IMR-90 (cell line): ENCODE results near the gene LEUTX. TPM values are rescaled to one million over a fixed set of nuclear protein-coding genes. Genes with fewer than 3 reads are reported as not detected.

Source experiments
- ATAC-seq: fragments of 200-7000 bp; cut with Tn5 transposase; 2 replicates; pipeline ENCODE4 v1.9.1; 2020; ENCODE audit warnings: low read depth, mild to moderate bottlenecking, moderate library complexity
- BruUV-seq: library from RNA; stranded (reverse); fragments of 400-500 nt; replicated peaks from 2 replicates; lab custom pipeline; 2021; lab: Mats Ljungman, UMichigan
- CTCF ChIA-PET: fragments of 300-600 bp; formaldehyde crosslinking; extraction: SDS; loops from one replicate; lab custom pipeline; 2021; ENCODE audit warnings: antibody characterized with exemption; lab: Yijun Ruan, JAX
- POLR2A ChIA-PET: fragments of 300-600 bp; sonication (Branson Sonifier 250); formaldehyde crosslinking; loops from one replicate; lab custom pipeline; 2022; ENCODE audit warnings: antibody characterized with exemption; ENCODE audit not compliant: unreplicated experiment; lab: Charles Lee
- DNase-seq: peaks from one replicate; pipeline ENCODE4 v3.0.0; 2013
- H2AFZ ChIP-seq: replicated peaks from 2 replicates; pipeline ENCODE3; 2013; ENCODE audit warnings: low read length, mild to moderate bottlenecking; ENCODE audit not compliant: poor library complexity
- H2AK5ac ChIP-seq: 2 replicates; pipeline ENCODE4 v1.6.1; 2013; ENCODE audit warnings: low read depth, low read length, inconsistent platforms
- H2AK9ac ChIP-seq: replicated peaks from 2 replicates; pipeline ENCODE3; 2013; ENCODE audit warnings: mild to moderate bottlenecking, low read depth, low read length, moderate library complexity; ENCODE audit not compliant: poor library complexity
- H2BK120ac ChIP-seq: 2 replicates; pipeline ENCODE4 v1.6.1; 2013; ENCODE audit warnings: low read depth, low read length, inconsistent platforms
- H2BK15ac ChIP-seq: 3 replicates; pipeline ENCODE4 v1.6.1; 2013; ENCODE audit warnings: low read depth, low read length, inconsistent platforms
- H2BK20ac ChIP-seq: 2 replicates; pipeline ENCODE4 v1.6.1; 2013; ENCODE audit warnings: low read depth, mild to moderate bottlenecking, inconsistent platforms, low read length, moderate library complexity
- H2BK5ac ChIP-seq: 2 replicates; pipeline ENCODE4 v1.6.1; 2013; ENCODE audit warnings: mild to moderate bottlenecking, low read depth, low read length, inconsistent platforms; ENCODE audit not compliant: poor library complexity, severe bottlenecking
- H3K14ac ChIP-seq: replicated peaks from 2 replicates; pipeline ENCODE4 v1.6.1; 2013; ENCODE audit warnings: low read depth, low read length, inconsistent platforms
- H3K18ac ChIP-seq: 2 replicates; pipeline ENCODE4 v1.6.1; 2013; ENCODE audit warnings: low read depth, low read length, control low read depth
- H3K23ac ChIP-seq: 2 replicates; pipeline ENCODE4 v1.6.1; 2013; ENCODE audit warnings: low read depth, low read length, inconsistent platforms
- H3K27ac ChIP-seq: 2 replicates; pipeline ENCODE4 v1.5.1; 2013; ENCODE audit warnings: mild to moderate bottlenecking, control low read depth, low read length; ENCODE audit not compliant: insufficient read depth
- H3K27me3 ChIP-seq: 2 replicates; pipeline ENCODE4 v1.6.1; 2013; ENCODE audit warnings: low read length; ENCODE audit not compliant: control insufficient read depth, insufficient read depth
- H3K36me3 ChIP-seq: 2 replicates; pipeline ENCODE4 v1.6.1; 2013; ENCODE audit warnings: low read length, mixed read lengths; ENCODE audit not compliant: control insufficient read depth, insufficient read depth
- H3K4ac ChIP-seq: 2 replicates; pipeline ENCODE4 v1.6.1; 2013; ENCODE audit warnings: low read depth, low read length, inconsistent platforms
- H3K4me1 ChIP-seq: 2 replicates; pipeline ENCODE4 v1.6.1; 2013; ENCODE audit warnings: low read length, mixed read lengths; ENCODE audit not compliant: control insufficient read depth, insufficient read depth
- H3K4me2 ChIP-seq: 2 replicates; pipeline ENCODE4 v1.6.1; 2013; ENCODE audit warnings: low read depth, mild to moderate bottlenecking, control low read depth, low read length, moderate library complexity
- H3K4me3 ChIP-seq: 2 replicates; pipeline ENCODE4 v1.5.1; 2013; ENCODE audit warnings: low read depth, mild to moderate bottlenecking, control low read depth, low read length, moderate library complexity; ENCODE audit not compliant: insufficient read depth
- H3K56ac ChIP-seq: 2 replicates; pipeline ENCODE4 v1.6.1; 2013; ENCODE audit warnings: low read length, inconsistent platforms; ENCODE audit not compliant: insufficient read depth; ENCODE audit errors: extremely low read depth
- H3K79me1 ChIP-seq, 2 experiments: 2 replicates each; pipeline ENCODE4 v1.6.1; 2013; ENCODE audit warnings: low read length in 2 of 2, inconsistent platforms in 1 of 2, low read depth in 1 of 2
- H3K9ac ChIP-seq: 2 replicates; pipeline ENCODE4 v1.6.1; 2013; ENCODE audit warnings: low read depth, low read length, control low read depth
- H3K9me1 ChIP-seq: 2 replicates; pipeline ENCODE4 v1.6.1; 2013; ENCODE audit warnings: low read length, inconsistent platforms; ENCODE audit not compliant: insufficient read depth
- H3K9me3 ChIP-seq: 2 replicates; pipeline ENCODE4 v1.6.1; 2013; ENCODE audit warnings: low read length; ENCODE audit not compliant: control insufficient read depth, insufficient read depth
- H4K20me1 ChIP-seq: 2 replicates; pipeline ENCODE4 v1.6.1; 2013; ENCODE audit warnings: low read length, inconsistent platforms; ENCODE audit not compliant: insufficient read depth
- H4K5ac ChIP-seq: 2 replicates; pipeline ENCODE4 v1.6.1; 2013; ENCODE audit warnings: mild to moderate bottlenecking, low read depth, low read length, control low read depth
- H4K8ac ChIP-seq, 2 experiments: 2 replicates each; pipeline ENCODE4 v1.6.1; 2013; ENCODE audit warnings: low read depth in 2 of 2, low read length in 2 of 2, control low read depth in 1 of 2, inconsistent platforms in 1 of 2
- H4K91ac ChIP-seq: 2 replicates; pipeline ENCODE4 v1.6.1; 2013; ENCODE audit warnings: low read depth, low read length, inconsistent platforms; ENCODE audit not compliant: insufficient read depth
- CHD1 ChIP-seq: IDR thresholded peaks from 2 replicates; pipeline ENCODE4 v1.6.1; 2012; ENCODE audit warnings: low read depth, low read length, improper control_type of control experiment
- FOS ChIP-seq: fragments of 150-350 bp; IDR thresholded peaks from 2 replicates; pipeline ENCODE4 v1.6.1; 2016; ENCODE audit warnings: low read depth, low read length
- MAFK ChIP-seq: IDR thresholded peaks from 2 replicates; pipeline ENCODE4 v1.6.1; 2012; ENCODE audit warnings: low read depth, low read length, improper control_type of control experiment
- NFE2L2 ChIP-seq: fragments of 150-350 bp; IDR thresholded peaks from 2 replicates; pipeline ENCODE4 v1.6.1; 2016; ENCODE audit warnings: low read depth, mild to moderate bottlenecking, low read length
- POLR2A ChIP-seq: IDR thresholded peaks from 2 replicates; pipeline ENCODE4 v1.6.1; 2012; ENCODE audit warnings: mild to moderate bottlenecking, low read depth, low read length
- RFX5 ChIP-seq: IDR thresholded peaks from 2 replicates; pipeline ENCODE4 v1.8.0; 2012; ENCODE audit warnings: low read depth, mild to moderate bottlenecking, low read length, moderate library complexity
- SMC3 ChIP-seq: fragments of 150-350 bp; IDR thresholded peaks from 2 replicates; pipeline ENCODE4 v1.6.1; 2016; ENCODE audit warnings: low read depth, mild to moderate bottlenecking, antibody characterized with exemption, low read length, moderate library complexity
- WGBS, 2 experiments: methylation state at CpG; one replicate each; pipeline versions ENCODE4 v1.1.5 to v1.1.7; 2013; ENCODE audit warnings: missing lambda C conversion rate in 2 of 2; ENCODE audit not compliant: insufficient read length in 1 of 2; ENCODE audit errors: extremely low coverage in 2 of 2; 5-methylcytosine and 5-hydroxymethylcytosine counted together
- dilution Hi-C: fragments of 300-500 bp; cut with HindIII; formaldehyde crosslinking; loops from one replicate; pipeline ENCODE4 v1.14.3; 2018; ENCODE audit warnings: low sequenced_read_pairs; ENCODE audit not compliant: unreplicated experiment
- in situ Hi-C: fragments of 300-500 bp; cut with MboI; formaldehyde crosslinking; loops from 3 replicates; pipeline ENCODE4 v1.14.3; 2019; ENCODE audit warnings: low sequenced_read_pairs, inconsistent platforms, mixed read lengths
- intact Hi-C: fragments of 100-400 bp; cut with micrococcal nuclease; formaldehyde crosslinking; loops from 2 replicates; pipeline ENCODE4 v1.10.0; 2022
- polyA plus RNA-seq, 3 experiments: library from polyadenylated mRNA; depleted of rRNA; stranded (reverse); fragments of >200 nt; gene quantifications; 2 replicates each; pipeline ENCODE4 v1.2.3, GENCODE V29; 2012; ENCODE audit warnings: low replicate concordance in 1 of 3
- total RNA-seq: library from RNA; depleted of rRNA; stranded (reverse); fragments of >200 nt; gene quantifications from 2 replicates; pipeline ENCODE4 v1.2.3, GENCODE V29; 2012
- TF ChIP-seq, protein P1 (sequence below): fragments of 150-350 bp; IDR thresholded peaks from 2 replicates; pipeline ENCODE4 v1.6.1; 2016; ENCODE audit warnings: low read depth, mild to moderate bottlenecking, low read length, moderate library complexity, borderline replicate concordance

Gene LEUTX
- total and polyA plus RNA-seq, 2 of the 4 experiments (the other 2 are of a cell fraction) = not detected

DNA sequence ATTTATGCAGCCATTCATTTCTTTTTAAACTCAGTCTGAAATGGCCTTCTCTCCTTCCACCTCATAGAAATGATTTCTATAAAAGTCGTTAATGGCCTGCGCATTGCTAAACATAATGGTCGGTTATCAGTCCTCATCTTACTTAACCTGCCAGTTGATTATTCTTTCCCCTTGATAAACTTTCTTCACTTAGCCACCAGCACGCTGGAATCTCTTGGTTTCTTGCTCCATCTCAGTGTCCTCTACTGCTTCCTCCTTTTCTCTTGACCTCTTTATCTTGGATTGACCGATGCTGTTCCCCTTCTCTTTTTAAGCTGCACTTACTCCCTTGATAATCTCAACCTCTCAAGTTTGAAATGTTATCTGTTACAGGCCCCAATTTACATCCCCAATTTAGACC is 28.7 kb upstream of the LEUTX start:
- CTCF ChIA-PET = no interaction called here
- ATAC-seq (no peak), DNase-seq (no peak)
- dilution Hi-C loops (no loop called here), intact Hi-C loops (no loop called here), in situ Hi-C loops (no loop called here)
- H3K4me2 ChIP-seq = no peak overlapping the region
- no peaks in the 10 kb centered on the region for H4K20me1 ChIP-seq
- H3K79me1 ChIP-seq = no peaks in the 10 kb centered on the region
- H3K4me1 ChIP-seq = no peaks in the 10 kb centered on the region
- H4K8ac ChIP-seq = no peak overlapping the region
- no peak overlapping the region for H3K4me3 ChIP-seq
- H3K23ac ChIP-seq = no peak overlapping the region
- H3K9me3 ChIP-seq = no peaks in the 10 kb centered on the region
- H3K56ac ChIP-seq = no peak overlapping the region
- no peak overlapping the region for H2BK5ac ChIP-seq
- H2AK9ac ChIP-seq = no peak overlapping the region
- H2BK120ac ChIP-seq = no peak overlapping the region
- no TSS peak for BruUV-seq
- H3K18ac ChIP-seq = no peak overlapping the region
- H2BK20ac ChIP-seq = no peak overlapping the region
- no peaks in the 10 kb centered on the region for H3K36me3 ChIP-seq
- H3K14ac ChIP-seq = no peak overlapping the region
- no peak overlapping the region for H2AK5ac ChIP-seq
- no peak overlapping the region for H3K9ac ChIP-seq
- H3K4ac ChIP-seq = no peak overlapping the region
- no peaks in the 10 kb centered on the region; the same call in none of the 2 replicates for H3K27me3 ChIP-seq
- no peak overlapping the region for H2AFZ ChIP-seq
- TF ChIP-seq MAFK = no peak
- TF ChIP-seq NFE2L2 = no peak
- TF ChIP-seq RFX5 = no peak
- no peak for TF ChIP-seq FOS
- TF ChIP-seq SMC3 = no peak
- TF ChIP-seq, protein P1, sequence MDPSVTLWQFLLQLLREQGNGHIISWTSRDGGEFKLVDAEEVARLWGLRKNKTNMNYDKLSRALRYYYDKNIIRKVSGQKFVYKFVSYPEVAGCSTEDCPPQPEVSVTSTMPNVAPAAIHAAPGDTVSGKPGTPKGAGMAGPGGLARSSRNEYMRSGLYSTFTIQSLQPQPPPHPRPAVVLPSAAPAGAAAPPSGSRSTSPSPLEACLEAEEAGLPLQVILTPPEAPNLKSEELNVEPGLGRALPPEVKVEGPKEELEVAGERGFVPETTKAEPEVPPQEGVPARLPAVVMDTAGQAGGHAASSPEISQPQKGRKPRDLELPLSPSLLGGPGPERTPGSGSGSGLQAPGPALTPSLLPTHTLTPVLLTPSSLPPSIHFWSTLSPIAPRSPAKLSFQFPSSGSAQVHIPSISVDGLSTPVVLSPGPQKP = no peak
- no peak for TF ChIP-seq CHD1
- no peak for TF ChIP-seq POLR2A
- H3K27ac ChIP-seq = no peak overlapping the region
- no peak overlapping the region for H4K91ac ChIP-seq
- WGBS, 2 experiments = 62% methylated on average over 5 of the region's 5 CpGs; no CpG with 5 or more reads in 1 of the 2 experiments
- no peak overlapping the region for H2BK15ac ChIP-seq
- POLR2A ChIA-PET = no interaction called here
- H4K5ac ChIP-seq = no peak overlapping the region
- no peaks in the 10 kb centered on the region for H3K9me1 ChIP-seq
